K562 (cell line): ENCODE measurements around the gene GCNT2. TPM values are rescaled to one million over a fixed set of nuclear protein-coding genes. Genes with fewer than 3 reads are reported as not detected.

Source experiments
- ATAC-seq: fragments of 200-7000 bp; cut with Tn5 transposase; 3 replicates; pipeline ENCODE4 v1.9.1; 2020; ENCODE audit warnings: moderate library complexity
- BruUV-seq: library from RNA; stranded (reverse); fragments of 400-500 nt; replicated peaks from 2 replicates; lab custom pipeline; 2021; lab: Mats Ljungman, UMichigan
- CTCF ChIA-PET: fragments of 300-600 bp; formaldehyde crosslinking; extraction: SDS; loops from one replicate; lab custom pipeline; 2021; ENCODE audit warnings: low intra/inter-chr PET ratio; lab: Yijun Ruan, JAX
- POLR2A ChIA-PET: fragments of 300-600, 350-650 bp; sonication (Branson Sonifier 250); formaldehyde crosslinking; extraction: SDS; loops from one replicate; lab custom pipeline; 2021; ENCODE audit warnings: antibody characterized with exemption, inconsistent platforms; lab: Yijun Ruan, JAX
- DNase-seq, 4 experiments: peaks; one replicate each; pipeline versions ENCODE4 v3.0.0 to v3.0.0-alpha.2; 2011 to 2018; ENCODE audit warnings: low spot score in 3 of 4, mixed read lengths in 3 of 4; ENCODE audit errors: extremely low read depth in 1 of 4
- FAIRE-seq: peaks from 2 replicates; lab custom pipeline; 2011; peaks lifted over from hg19 to GRCh38; lab: Jason Lieb, UNC
- H2AFZ ChIP-seq: 2 replicates; pipeline ENCODE4 v1.6.0; 2011; ENCODE audit warnings: low read depth, low read length, control low read depth, inconsistent platforms
- H3K27ac ChIP-seq: fragments of 200-600 bp; 3 replicates; pipeline ENCODE4 v1.8.0; 2011; ENCODE audit warnings: low read depth, mild to moderate bottlenecking, control low read depth, inconsistent platforms, low read length, moderate library complexity, mixed read lengths; ENCODE audit errors: extremely low read depth
- H3K27me3 ChIP-seq, 2 experiments: fragments of 300-600 bp in 1 of 2; 2 replicates in 1 of 2; 3 replicates in 1 of 2; pipeline versions ENCODE4 v1.6.0 to v1.8.0; 2011; ENCODE audit warnings: inconsistent platforms in 2 of 2, low read length in 2 of 2, mild to moderate bottlenecking in 1 of 2, mixed read lengths in 1 of 2, moderate library complexity in 1 of 2; ENCODE audit not compliant: control insufficient read depth in 2 of 2, insufficient read depth in 2 of 2
- H3K36me3 ChIP-seq: fragments of 300-600 bp; 3 replicates; pipeline ENCODE4 v1.8.0; 2011; ENCODE audit warnings: mild to moderate bottlenecking, low read length, inconsistent platforms; ENCODE audit not compliant: control insufficient read depth, insufficient read depth
- H3K4me1 ChIP-seq, 2 experiments: fragments of 200-600 bp in 1 of 2; replicated peaks in 1 of 2; 2 replicates in 1 of 2; 3 replicates in 1 of 2; pipeline versions ENCODE4 v1.5.1 to v1.8.0; 2011; ENCODE audit warnings: inconsistent platforms in 2 of 2, low read length in 2 of 2, mild to moderate bottlenecking in 1 of 2, mixed read lengths in 1 of 2, moderate library complexity in 1 of 2; ENCODE audit not compliant: control insufficient read depth in 2 of 2, insufficient read depth in 2 of 2
- H3K4me2 ChIP-seq: 2 replicates; pipeline ENCODE4 v1.6.1; 2011; ENCODE audit warnings: low read length, control low read depth, inconsistent platforms, mixed read lengths; ENCODE audit not compliant: insufficient read depth
- H3K4me3 ChIP-seq: fragments of 200-600 bp; sonication (generic), shearing (Covaris generic); 2 replicates; pipeline ENCODE4 v1.5.1; 2016; ENCODE audit warnings: control low read depth, inconsistent platforms
- H3K79me2 ChIP-seq: fragments of 200-600 bp; 3 replicates; pipeline ENCODE4 v1.8.0; 2011; ENCODE audit warnings: low read length, inconsistent platforms; ENCODE audit not compliant: control insufficient read depth, insufficient read depth
- H3K9ac ChIP-seq, 2 experiments: 2 replicates each; pipeline versions ENCODE4 v1.6.0 to v1.6.1; 2011; ENCODE audit warnings: low read depth in 2 of 2, low read length in 2 of 2, control low read depth in 1 of 2, inconsistent platforms in 1 of 2, mild to moderate bottlenecking in 1 of 2, mixed read lengths in 1 of 2; ENCODE audit not compliant: insufficient read depth in 1 of 2
- H3K9me1 ChIP-seq: one replicate; pipeline ENCODE4 v1.6.0; 2011; ENCODE audit warnings: inconsistent platforms, mild to moderate bottlenecking, low read length, moderate library complexity; ENCODE audit not compliant: control insufficient read depth, insufficient read depth
- H3K9me3 ChIP-seq: replicated peaks from 2 replicates; pipeline ENCODE4 v1.5.1; 2011; ENCODE audit warnings: low read depth, low read length, inconsistent platforms; ENCODE audit not compliant: control insufficient read depth, insufficient read depth
- H4K20me1 ChIP-seq: replicated peaks from 2 replicates; pipeline ENCODE4 v1.6.1; 2011; ENCODE audit warnings: low read length, inconsistent platforms, mixed read lengths; ENCODE audit not compliant: control insufficient read depth, insufficient read depth
- BRD4 ChIP-seq: fragments of 200-600 bp; sonication (generic); IDR thresholded peaks from 2 replicates; pipeline ENCODE4 v1.6.1; 2017; ENCODE audit warnings: inconsistent platforms
- BRF1 ChIP-seq: IDR thresholded peaks from 3 replicates; pipeline ENCODE4 v1.6.1; 2011; ENCODE audit warnings: borderline replicate concordance, mild to moderate bottlenecking; ENCODE audit not compliant: insufficient read length; ENCODE audit errors: extremely low read depth
- CBFA2T2 ChIP-seq: fragments of 450-650 bp; conservative IDR thresholded peaks from 2 replicates; pipeline ENCODE4 v1.6.1; 2017; ENCODE audit warnings: mild to moderate bottlenecking
- CHD1 ChIP-seq: fragments of 200-600 bp; sonication (generic); IDR thresholded peaks from one replicate; pipeline ENCODE4 v1.6.1; 2012; ENCODE audit warnings: mild to moderate bottlenecking, moderate library complexity, low read length, inconsistent platforms
- FUS ChIP-seq: fragments of 200-400 bp; formaldehyde crosslinking; optimal IDR thresholded peaks from 2 replicates; pipeline ENCODE3; 2017; ENCODE audit warnings: low read depth, low read length
- GABPB2 ChIP-seq: fragments of 250-450 bp; sonication (Bioruptor Pico); conservative IDR thresholded peaks from 2 replicates; pipeline ENCODE4 v1.5.1; 2021; ENCODE audit warnings: mild to moderate bottlenecking
- KDM5B ChIP-seq: fragments of 200-600 bp; sonication (generic); IDR thresholded peaks from 2 replicates; pipeline ENCODE4 v1.6.1; 2012; ENCODE audit warnings: low read depth, mild to moderate bottlenecking, moderate library complexity, low read length, control low read depth, inconsistent platforms; ENCODE audit not compliant: insufficient replicate concordance
- MAFK ChIP-seq: IDR thresholded peaks from 2 replicates; pipeline ENCODE4 v1.6.1; 2011; ENCODE audit warnings: low read length, improper control_type of control experiment
- MEF2D ChIP-seq: conservative IDR thresholded peaks from 2 replicates; pipeline ENCODE4 v1.6.1; 2016; ENCODE audit warnings: low read depth, missing genetic modification characterization, missing compliant biosample characterization
- RBM14 ChIP-seq: fragments of 200-400 bp; formaldehyde crosslinking; IDR thresholded peaks from 2 replicates; pipeline ENCODE4 v1.6.1; 2018; ENCODE audit warnings: low read depth, mild to moderate bottlenecking, low read length, moderate library complexity, borderline replicate concordance; ENCODE audit not compliant: insufficient read depth
- TFE3 ChIP-seq: fragments of 450-650 bp; formaldehyde crosslinking; IDR thresholded peaks from 2 replicates; pipeline ENCODE4 v1.4.0; 2020; ENCODE audit warnings: mild to moderate bottlenecking, mixed read lengths
- ZBTB2 ChIP-seq: fragments of 450-650 bp; IDR thresholded peaks from 2 replicates; pipeline ENCODE4 v1.6.1; 2016; ENCODE audit warnings: antibody characterized with exemption
- ZFP36 ChIP-seq: fragments of 150-350 bp; IDR thresholded peaks from 2 replicates; pipeline ENCODE4 v1.6.1; 2018; ENCODE audit warnings: low read length, low read depth; ENCODE audit not compliant: partially characterized antibody
- ZNF507 ChIP-seq: conservative IDR thresholded peaks from 2 replicates; pipeline ENCODE4 v1.6.1; 2017; ENCODE audit warnings: missing genetic modification characterization, missing compliant biosample characterization
- ZNF609 ChIP-seq: sonication (generic); formaldehyde crosslinking; IDR thresholded peaks from 2 replicates; pipeline ENCODE4 v1.8.1; 2023; ENCODE audit warnings: missing genetic modification reagents, mild to moderate bottlenecking, borderline replicate concordance
- WGBS: fragments of 100-300 bp; shearing (Covaris generic); methylation state at CpG from one replicate; pipeline ENCODE4 v1.1.6; 2016; ENCODE audit warnings: low coverage, mixed read lengths; ENCODE audit not compliant: insufficient coverage; ENCODE audit errors: missing lambda C conversion rate; 5-methylcytosine and 5-hydroxymethylcytosine counted together
- in situ Hi-C: fragments of 300-500 bp; cut with MboI; formaldehyde crosslinking; loops from 4 replicates; pipeline ENCODE4 v1.15.0; 2018; ENCODE audit warnings: inconsistent platforms, mixed read lengths
- intact Hi-C: fragments of 100-400 bp; cut with micrococcal nuclease; formaldehyde crosslinking; loops from 2 replicates; pipeline ENCODE4 v1.14.2; 2022
- polyA plus RNA-seq, 8 experiments: library from polyadenylated mRNA; depleted of rRNA in 4 of 8; stranded (reverse) in 5 of 8; unstranded in 3 of 8; fragments of >200 nt; fragmentation: Nextera tagmentation in 2 of 8; fragmentation: Illumina TruSeq in 1 of 8; extraction: Ambion mirVana in 2 of 8; extraction: Trizol in 1 of 8; gene quantifications; 2 replicates each; pipeline versions ENCODE4 v1.2.1 to v1.2.3, GENCODE V29; 2011 to 2014; ENCODE audit warnings: inconsistent platforms in 1 of 8, missing spikeins in 1 of 8
- total RNA-seq, 7 experiments: library from RNA; depleted of rRNA in 6 of 7; stranded (reverse); fragments of >200 nt in 6 of 7; fragmentation: Illumina TruSeq in 2 of 7; extraction: Trizol in 2 of 7; gene quantifications; 2 replicates each; pipeline versions ENCODE4 v1.2.1 to v1.2.3, GENCODE V29; 2011 to 2021; ENCODE audit warnings: low replicate concordance in 1 of 7

GCNT2 gene
- total and polyA plus RNA-seq, 9 of the 15 experiments (the other 6 are each of a cell fraction or from before 2014, with no cell fraction given), result 0.78 to 2.6 (median 1.6) TPM

- no peak for DNase-seq
- POLR2A ChIA-PET, result no interaction called here
- in situ Hi-C loops, result no loop called here
- TF ChIP-seq MAFK, result no peak
- no peak for TF ChIP-seq MEF2D
- no peak for TF ChIP-seq ZNF609
- TF ChIP-seq ZFP36, result no peak
- TF ChIP-seq BRD4, result no peak
- TF ChIP-seq CBFA2T2, result no peak
- TF ChIP-seq GABPB2, result no peak
- no peak for TF ChIP-seq FUS
- no peak for TF ChIP-seq BRF1
- TF ChIP-seq ZBTB2, result no peak
- TF ChIP-seq KDM5B, result no peak
- no peak for TF ChIP-seq CHD1
- TF ChIP-seq TFE3 (CRISPR knock-in tag), result no peak
- no peak for TF ChIP-seq RBM14
- TF ChIP-seq ZNF507 (tag), result no peak
Measured at GRCh38 chr6:10612161-10612560, 91.0 kb downstream of the GCNT2 start.

More at GRCh38 chr6:10612161-10612560, 91.0 kb downstream of the GCNT2 start:
- Histone ChIP-seq H3K79me2 (no peaks in the 10 kb centered on the region), H3K9me3 (no peaks in the 10 kb centered on the region; the same call in 1 of the 2 replicates), H4K20me1 (no peaks in the 10 kb centered on the region), H3K9ac (no peak overlapping the region), H3K27ac (no peak overlapping the region), H3K36me3 (no peaks in the 10 kb centered on the region), H3K27me3 (peaks cover 0 to 4% of the 10 kb centered on the region in 2 experiments; a peak in 4 of 5 replicates), H3K4me2 (no peak overlapping the region), H3K4me3 (no peak overlapping the region), H3K9me1 (no peaks in the 10 kb centered on the region), H3K4me1 (no peaks in the 10 kb centered on the region), H2AFZ (no peak overlapping the region)
- no TSS peak for BruUV-seq
- intact Hi-C loops, result no loop called here
- 8% methylated on average over 8 of the region's 8 CpGs for WGBS
- ATAC-seq (no peak), FAIRE-seq (no peak)
- CTCF ChIA-PET, result no interaction called here
